Neuronal stem cell (in vitro differentiated cells): ENCODE results near the gene PIGV.

Experiments
- DNase-seq: peaks from one replicate; pipeline ENCODE4 v3.0.0-alpha.2; 2013; ENCODE audit warnings: low spot score
- H2AFZ ChIP-seq: one replicate; pipeline ENCODE4 v1.6.1; 2013; ENCODE audit warnings: mild to moderate bottlenecking, low read length, inconsistent platforms
- H2AK5ac ChIP-seq: 2 replicates; pipeline ENCODE4 v1.6.1; 2013; ENCODE audit warnings: low read depth, mild to moderate bottlenecking, inconsistent platforms, low read length, moderate library complexity, mixed read lengths
- H2BK120ac ChIP-seq: 2 replicates; pipeline ENCODE4 v1.6.1; 2013; ENCODE audit warnings: low read depth, mild to moderate bottlenecking, inconsistent platforms, low read length, moderate library complexity, mixed read lengths
- H2BK12ac ChIP-seq: one replicate; pipeline ENCODE4 v1.6.1; 2013; ENCODE audit warnings: low read length, inconsistent platforms
- H2BK15ac ChIP-seq: 2 replicates; pipeline ENCODE4 v1.6.1; 2013; ENCODE audit warnings: mild to moderate bottlenecking, low read length, inconsistent platforms, mixed read lengths
- H2BK5ac ChIP-seq: one replicate; pipeline ENCODE4 v1.6.1; 2013; ENCODE audit warnings: inconsistent platforms, mild to moderate bottlenecking, low read length, moderate library complexity
- H3K14ac ChIP-seq: one replicate; pipeline ENCODE4 v1.6.1; 2013; ENCODE audit warnings: low read length, inconsistent platforms
- H3K18ac ChIP-seq: 2 replicates; pipeline ENCODE4 v1.6.1; 2013; ENCODE audit warnings: low read length, inconsistent platforms
- H3K23ac ChIP-seq: 2 replicates; pipeline ENCODE4 v1.6.1; 2013; ENCODE audit warnings: low read depth, mild to moderate bottlenecking, mixed read lengths, low read length, inconsistent platforms; ENCODE audit not compliant: poor library complexity
- H3K27ac ChIP-seq: replicated peaks from 3 replicates; pipeline ENCODE4 v1.5.1; 2013; ENCODE audit warnings: low read length, inconsistent platforms
- H3K27me3 ChIP-seq, 3 experiments: 2 replicates each; pipeline ENCODE4 v1.6.1; 2013; ENCODE audit warnings: low read length in 3 of 3, mild to moderate bottlenecking in 2 of 3, inconsistent platforms in 1 of 3, low read depth in 1 of 3, mixed read lengths in 1 of 3, moderate library complexity in 1 of 3; ENCODE audit not compliant: control insufficient read depth in 3 of 3, insufficient read depth in 3 of 3
- H3K36me3 ChIP-seq, 2 donors: replicated peaks in 1 of 2; 2 replicates each; pipeline ENCODE4 v1.6.1; 2013; ENCODE audit warnings: low read length in 2 of 2; ENCODE audit not compliant: control insufficient read depth in 2 of 2, insufficient read depth in 2 of 2
- H3K4ac ChIP-seq: 2 replicates; pipeline ENCODE4 v1.6.1; 2013; ENCODE audit warnings: inconsistent platforms, mild to moderate bottlenecking, low read length, moderate library complexity
- H3K4me1 ChIP-seq, 2 donors: 1 replicate in 1 of 2; 2 replicates in 1 of 2; pipeline ENCODE4 v1.6.1; 2013; ENCODE audit warnings: low read length in 2 of 2, low read depth in 1 of 2; ENCODE audit not compliant: control insufficient read depth in 2 of 2, insufficient read depth in 1 of 2
- H3K4me2 ChIP-seq: one replicate; pipeline ENCODE4 v1.6.1; 2013; ENCODE audit warnings: mild to moderate bottlenecking, low read length, inconsistent platforms; ENCODE audit not compliant: insufficient read depth, poor library complexity, severe bottlenecking
- H3K4me3 ChIP-seq, 2 donors: 2 replicates each; pipeline ENCODE4 v1.5.1; 2013; ENCODE audit warnings: low read length in 2 of 2, mild to moderate bottlenecking in 2 of 2, inconsistent platforms in 1 of 2, moderate library complexity in 1 of 2
- H3K79me1 ChIP-seq: one replicate; pipeline ENCODE4 v1.6.1; 2013; ENCODE audit warnings: low read depth, mild to moderate bottlenecking, inconsistent platforms, low read length, moderate library complexity
- H3K9ac ChIP-seq: one replicate; pipeline ENCODE4 v1.6.1; 2013; ENCODE audit warnings: mild to moderate bottlenecking, low read depth, low read length, inconsistent platforms; ENCODE audit not compliant: poor library complexity
- H3K9me3 ChIP-seq, 2 donors: replicated peaks in 1 of 2; 2 replicates each; pipeline versions ENCODE3 to v1.6.1; 2013; ENCODE audit warnings: low read length in 2 of 2, mild to moderate bottlenecking in 2 of 2, inconsistent platforms in 1 of 2, low read depth in 1 of 2, mixed read lengths in 1 of 2, moderate library complexity in 1 of 2; ENCODE audit not compliant: control insufficient read depth in 2 of 2, insufficient read depth in 1 of 2
- H4K8ac ChIP-seq: one replicate; pipeline ENCODE4 v1.6.1; 2013; ENCODE audit warnings: low read depth, mild to moderate bottlenecking, inconsistent platforms, low read length, moderate library complexity
- H4K91ac ChIP-seq: one replicate; pipeline ENCODE4 v1.6.1; 2013; ENCODE audit warnings: low read length, low read depth, mild to moderate bottlenecking, inconsistent platforms; ENCODE audit not compliant: poor library complexity
- WGBS, 2 donors: extraction: QIAGEN DNeasy Blood & Tissue Kit; methylation state at CpG; one replicate each; pipeline ENCODE4 v1.1.7; 2013; ENCODE audit warnings: missing lambda C conversion rate in 2 of 2, mixed read lengths in 1 of 2; ENCODE audit not compliant: insufficient read length in 2 of 2, insufficient replicate concordance in 1 of 2; ENCODE audit errors: extremely low coverage in 2 of 2; 5-methylcytosine and 5-hydroxymethylcytosine counted together

PIGV gene

GRCh38 chr1:26822737-26823395 lies 35.1 kb downstream of the PIGV start:
- Histone ChIP-seq H3K14ac (no peak overlapping the region), H3K9me3 (peaks cover 0 to 1% of the 10 kb centered on the region in 2 donors), H3K4ac (no peak overlapping the region), H2BK15ac (no peak overlapping the region), H3K4me2 (no peak overlapping the region), H4K91ac (no peak overlapping the region), H2BK120ac (no peak overlapping the region), H4K8ac (no peak overlapping the region), H3K27me3 (no peaks in the 10 kb centered on the region), H3K4me3 (no peak overlapping the region), H3K79me1 (peaks cover 8% of the 10 kb centered on the region), H3K36me3 (no peaks in the 10 kb centered on the region), H2AK5ac (no peak overlapping the region), H3K23ac (no peak overlapping the region), H3K4me1 (peaks cover 2 to 10% of the 10 kb centered on the region in 2 donors), H2BK5ac (no peak overlapping the region), H3K27ac (no peak overlapping the region), H2BK12ac (no peak overlapping the region), H3K9ac (no peak overlapping the region), H3K18ac (no peak overlapping the region), H2AFZ (no peak overlapping the region)
- no CpG with 5 or more reads among the region's 4 CpGs for WGBS, 2 donors
- no peak for DNase-seq

DNA sequence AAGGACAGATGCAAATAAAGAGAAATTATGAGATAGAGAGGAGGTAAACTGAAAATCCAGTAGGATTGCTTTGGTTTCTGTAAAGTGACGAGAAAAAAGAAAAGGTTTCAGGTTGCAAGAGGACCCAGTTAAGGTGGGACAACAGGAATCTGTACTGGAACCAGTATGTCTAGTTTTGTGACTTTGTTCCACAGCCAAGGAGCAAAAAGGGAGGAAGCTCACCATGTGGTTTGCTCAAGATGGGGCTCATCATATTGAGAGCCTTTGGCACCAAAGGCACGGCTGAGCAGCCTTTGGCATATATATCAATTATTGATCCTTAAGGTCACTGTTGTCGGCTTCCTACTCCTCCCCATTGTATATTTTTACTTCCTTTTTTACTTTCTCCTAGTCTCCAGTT lies 37.0 kb downstream of the PIGV start:
- H4K91ac ChIP-seq, result no peak overlapping the region
- no CpG with 5 or more reads among the region's 3 CpGs for WGBS, 2 donors
- H3K27ac ChIP-seq, result no peak overlapping the region
- peaks cover 0 to 10% of the 10 kb centered on the region in 2 donors for H3K36me3 ChIP-seq
- H3K23ac ChIP-seq, result no peak overlapping the region
- no peak overlapping the region for H3K14ac ChIP-seq
- H4K8ac ChIP-seq, result no peak overlapping the region
- no peak overlapping the region for H3K4ac ChIP-seq
- no peak overlapping the region for H2BK5ac ChIP-seq
- no peak overlapping the region for H3K9ac ChIP-seq
- peaks cover 14% of the 10 kb centered on the region for H3K79me1 ChIP-seq
- H2AK5ac ChIP-seq, result no peak overlapping the region
- H3K4me2 ChIP-seq, result no peak overlapping the region
- H2AFZ ChIP-seq, result no peak overlapping the region
- H3K4me3 ChIP-seq, result no peak overlapping the region
- no peak overlapping the region for H3K18ac ChIP-seq
- no peak overlapping the region for H2BK12ac ChIP-seq
- H3K9me3 ChIP-seq, result peaks cover 0 to 1% of the 10 kb centered on the region in 2 donors
- peaks cover 5 to 19% of the 10 kb centered on the region in 2 donors for H3K4me1 ChIP-seq
- H3K27me3 ChIP-seq, result no peaks in the 10 kb centered on the region
- H2BK15ac ChIP-seq, result no peak overlapping the region
- no peak overlapping the region for H2BK120ac ChIP-seq
- DNase-seq, result no peak

DNA sequence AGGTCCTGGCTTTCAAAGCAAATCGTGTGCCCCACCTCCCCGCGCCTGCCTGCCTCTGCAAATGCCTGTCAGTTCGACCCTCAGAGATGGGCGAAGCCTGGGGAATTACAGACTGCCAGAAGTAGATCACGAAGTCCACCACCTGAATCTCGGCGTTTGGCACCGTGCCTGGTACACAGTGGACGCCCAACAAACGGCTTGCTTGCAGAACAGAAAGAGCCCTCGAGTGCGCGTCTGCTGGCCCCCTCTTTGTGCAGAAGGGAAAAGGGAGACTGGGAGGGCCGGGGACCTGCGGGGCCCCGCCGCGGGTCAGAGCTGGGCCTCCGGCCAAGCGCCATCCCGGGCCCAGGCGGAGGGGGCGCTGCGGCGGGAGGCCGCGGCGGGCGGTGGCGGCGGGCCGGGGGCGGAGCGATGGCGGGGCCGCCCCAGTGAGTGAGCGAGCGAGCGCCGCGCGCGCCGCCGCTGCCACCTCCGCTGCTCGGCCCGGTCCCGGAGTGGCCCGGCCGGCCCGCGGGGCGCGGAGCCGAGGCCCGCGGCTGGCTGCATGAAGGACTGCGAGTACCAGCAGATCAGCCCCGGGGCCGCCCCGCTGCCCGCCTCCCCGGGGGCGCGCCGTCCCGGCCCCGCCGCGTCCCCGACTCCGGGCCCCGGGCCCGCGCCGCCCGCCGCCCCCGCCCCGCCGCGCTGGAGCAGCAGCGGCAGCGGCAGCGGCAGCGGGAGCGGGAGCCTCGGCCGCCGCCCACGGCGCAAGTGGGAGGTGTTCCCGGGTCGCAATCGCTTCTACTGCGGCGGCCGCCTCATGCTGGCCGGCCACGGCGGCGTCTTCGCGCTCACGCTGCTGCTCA lies 38.7 kb downstream of the PIGV start, which contains the start of gene ZDHHC18:
Gene ZDHHC18 (plus strand): TSS at position 428 of the 845 bp plus-strand sequence. CDS start 117 bp downstream, at position 545.
- Histone ChIP-seq H2BK120ac (peak within 1 kb of the TSS; percentile 27), H2AK5ac (peak within 1 kb of the TSS; percentile 94), H3K23ac (peak within 1 kb of the TSS; percentile 92), H3K36me3 (peaks cover 3 to 25% of the 10 kb centered on the region in 2 donors), H2BK15ac (peak within 1 kb of the TSS; percentile 53), H3K18ac (peak within 1 kb of the TSS; percentile 92), H3K9ac (peak within 1 kb of the TSS; percentile 97), H3K14ac (peak within 1 kb of the TSS; percentile 94), H2BK5ac (no peak within 1 kb of the TSS), H3K9me3 (peaks cover 0 to 1% of the 10 kb centered on the region in 2 donors), H3K4ac (no peak within 1 kb of the TSS), H4K8ac (peak within 1 kb of the TSS; percentile 70), H4K91ac (peak within 1 kb of the TSS; percentile 86), H2BK12ac (no peak within 1 kb of the TSS), H3K4me2 (peak within 1 kb of the TSS; percentile 72), H3K4me1 (peaks cover 5 to 19% of the 10 kb centered on the region in 2 donors), H3K4me3 (peak within 1 kb of the TSS; percentile 77 to 91), H3K79me1 (peaks cover 25% of the 10 kb centered on the region), H3K27me3 (no peaks in the 10 kb centered on the region), H2AFZ (peak within 1 kb of the TSS; percentile 98), H3K27ac (no peak within 1 kb of the TSS)
- DNase-seq, result peak; percentile 63
- no CpG with 5 or more reads among the region's 107 CpGs for WGBS, 2 donors

GRCh38 chr1:26827106-26827604 lies 39.4 kb downstream of the PIGV start:
- H2BK12ac ChIP-seq, result no peak overlapping the region
- H3K18ac ChIP-seq, result peak overlapping the region; percentile 92
- H3K27ac ChIP-seq, result no peak overlapping the region
- peak overlapping the region; percentile 79 for H2AFZ ChIP-seq
- peak overlapping the region; percentile 92 for H3K23ac ChIP-seq
- peak overlapping the region; percentile 94 for H3K14ac ChIP-seq
- peak overlapping the region; percentile 77 to 91 for H3K4me3 ChIP-seq
- H4K91ac ChIP-seq, result no peak overlapping the region
- peaks cover 0 to 1% of the 10 kb centered on the region in 2 donors for H3K9me3 ChIP-seq
- no peaks in the 10 kb centered on the region for H3K27me3 ChIP-seq
- H2BK15ac ChIP-seq, result peak overlapping the region; percentile 44
- H2BK5ac ChIP-seq, result no peak overlapping the region
- H3K36me3 ChIP-seq, result peaks cover 6 to 32% of the 10 kb centered on the region in 2 donors
- peaks cover 28% of the 10 kb centered on the region for H3K79me1 ChIP-seq
- WGBS, 2 donors, result no CpG with 5 or more reads among the region's 17 CpGs
- peak overlapping the region; percentile 72 for H3K4me2 ChIP-seq
- no peak overlapping the region for H3K4ac ChIP-seq
- H4K8ac ChIP-seq, result peak overlapping the region; percentile 54
- no peak for DNase-seq
- peak overlapping the region; percentile 94 for H2AK5ac ChIP-seq
- peaks cover 5 to 19% of the 10 kb centered on the region in 2 donors for H3K4me1 ChIP-seq
- no peak overlapping the region for H2BK120ac ChIP-seq
- peak overlapping the region; percentile 97 for H3K9ac ChIP-seq
